HG02885 (cell line): ENCODE data around the gene CEMIP2.
"Not testable (repeated sequence)": the region's sequence is repeated elsewhere in the genome, so short reads cannot be mapped to it uniquely, and the experiment has no call there.

Experiments used
- ATAC-seq: cut with Tn5 transposase; IDR thresholded peaks from one replicate; pipeline ENCODE4 v1.9.1; 2021; ENCODE audit warnings: mild to moderate bottlenecking; ENCODE audit not compliant: unreplicated experiment, poor library complexity

The CEMIP2 gene, protein sequence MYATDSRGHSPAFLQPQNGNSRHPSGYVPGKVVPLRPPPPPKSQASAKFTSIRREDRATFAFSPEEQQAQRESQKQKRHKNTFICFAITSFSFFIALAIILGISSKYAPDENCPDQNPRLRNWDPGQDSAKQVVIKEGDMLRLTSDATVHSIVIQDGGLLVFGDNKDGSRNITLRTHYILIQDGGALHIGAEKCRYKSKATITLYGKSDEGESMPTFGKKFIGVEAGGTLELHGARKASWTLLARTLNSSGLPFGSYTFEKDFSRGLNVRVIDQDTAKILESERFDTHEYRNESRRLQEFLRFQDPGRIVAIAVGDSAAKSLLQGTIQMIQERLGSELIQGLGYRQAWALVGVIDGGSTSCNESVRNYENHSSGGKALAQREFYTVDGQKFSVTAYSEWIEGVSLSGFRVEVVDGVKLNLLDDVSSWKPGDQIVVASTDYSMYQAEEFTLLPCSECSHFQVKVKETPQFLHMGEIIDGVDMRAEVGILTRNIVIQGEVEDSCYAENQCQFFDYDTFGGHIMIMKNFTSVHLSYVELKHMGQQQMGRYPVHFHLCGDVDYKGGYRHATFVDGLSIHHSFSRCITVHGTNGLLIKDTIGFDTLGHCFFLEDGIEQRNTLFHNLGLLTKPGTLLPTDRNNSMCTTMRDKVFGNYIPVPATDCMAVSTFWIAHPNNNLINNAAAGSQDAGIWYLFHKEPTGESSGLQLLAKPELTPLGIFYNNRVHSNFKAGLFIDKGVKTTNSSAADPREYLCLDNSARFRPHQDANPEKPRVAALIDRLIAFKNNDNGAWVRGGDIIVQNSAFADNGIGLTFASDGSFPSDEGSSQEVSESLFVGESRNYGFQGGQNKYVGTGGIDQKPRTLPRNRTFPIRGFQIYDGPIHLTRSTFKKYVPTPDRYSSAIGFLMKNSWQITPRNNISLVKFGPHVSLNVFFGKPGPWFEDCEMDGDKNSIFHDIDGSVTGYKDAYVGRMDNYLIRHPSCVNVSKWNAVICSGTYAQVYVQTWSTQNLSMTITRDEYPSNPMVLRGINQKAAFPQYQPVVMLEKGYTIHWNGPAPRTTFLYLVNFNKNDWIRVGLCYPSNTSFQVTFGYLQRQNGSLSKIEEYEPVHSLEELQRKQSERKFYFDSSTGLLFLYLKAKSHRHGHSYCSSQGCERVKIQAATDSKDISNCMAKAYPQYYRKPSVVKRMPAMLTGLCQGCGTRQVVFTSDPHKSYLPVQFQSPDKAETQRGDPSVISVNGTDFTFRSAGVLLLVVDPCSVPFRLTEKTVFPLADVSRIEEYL (N-terminal part only)

DNA sequence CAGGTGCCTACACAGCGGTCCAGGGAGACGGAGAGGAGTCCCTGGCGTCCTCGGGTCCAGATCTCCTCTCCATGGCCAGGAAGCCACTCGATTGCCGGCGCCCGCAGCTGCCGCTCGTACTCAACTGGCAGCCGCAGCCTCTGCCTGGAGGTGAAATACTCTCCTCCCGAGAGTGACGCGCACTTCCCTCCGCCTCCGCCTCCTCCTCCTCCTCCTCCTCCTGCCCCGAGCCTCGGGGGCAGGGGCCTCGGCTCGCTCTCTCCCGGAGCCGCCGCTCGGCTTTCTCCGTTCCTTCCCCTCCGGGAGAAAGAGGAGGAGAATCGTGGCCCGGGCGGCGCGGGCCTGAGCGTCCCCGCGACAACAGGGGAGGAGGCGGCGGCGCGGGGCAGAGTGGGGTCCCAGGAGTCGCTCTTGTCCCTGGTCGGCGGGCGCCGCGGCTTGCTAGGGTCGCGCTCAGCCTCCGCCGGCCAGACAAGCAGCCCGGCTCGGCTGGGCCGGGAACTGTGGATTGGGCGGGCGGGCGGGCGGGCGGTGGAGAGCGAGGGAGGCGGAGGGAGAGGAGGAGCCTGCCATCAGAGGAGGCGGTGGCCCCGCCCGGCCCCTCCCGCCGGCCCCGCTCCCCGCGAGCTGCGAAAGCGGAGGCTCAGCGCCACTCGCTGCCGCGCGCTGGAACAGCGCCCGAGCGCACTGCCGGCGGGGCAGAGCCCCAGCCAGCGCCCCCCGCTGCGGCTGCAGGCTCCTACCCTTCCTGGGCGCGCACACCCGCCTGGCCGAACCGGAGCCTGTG, at the start of gene CEMIP2:
TSS of gene CEMIP2 (minus strand) at position 126 of the 787 bp plus-strand sequence. CDS start 18,140 bp downstream, outside the sequence.
- ATAC-seq: peak; percentile 90

- ATAC-seq: no peak
These were observed 48.7 kb upstream of the CEMIP2 start for GRCh38 chr9:71816916-71817451.

GRCh38 chr9:71814815-71815214, 46.5 kb upstream of the CEMIP2 start:
- no peak for ATAC-seq

- no peak for ATAC-seq
These were observed 45.9 kb upstream of the CEMIP2 start for GRCh38 chr9:71814226-71814625.

GRCh38 chr9:71812385-71812784, 44.1 kb upstream of the CEMIP2 start:
- ATAC-seq: no peak

DNA sequence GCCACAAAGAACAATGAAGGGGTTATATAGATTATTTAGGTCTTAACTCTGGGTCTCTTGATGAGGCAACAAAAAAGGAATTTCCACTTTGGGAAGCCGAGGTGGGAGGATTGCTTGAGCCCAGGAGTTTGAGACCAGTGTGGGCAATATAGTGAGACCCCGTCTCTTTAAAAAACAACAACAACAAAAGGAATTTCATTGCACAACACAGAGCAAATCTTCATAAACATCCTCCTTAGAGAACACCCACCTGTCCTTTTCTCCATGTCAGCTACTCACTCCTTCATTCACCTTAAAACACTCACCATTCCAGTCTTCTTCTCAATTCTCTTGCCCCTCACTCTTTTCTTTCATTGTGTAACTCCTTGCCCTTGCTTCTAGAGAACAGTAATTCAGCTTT, 39.8 kb upstream of the CEMIP2 start:
- ATAC-seq: no peak

DNA sequence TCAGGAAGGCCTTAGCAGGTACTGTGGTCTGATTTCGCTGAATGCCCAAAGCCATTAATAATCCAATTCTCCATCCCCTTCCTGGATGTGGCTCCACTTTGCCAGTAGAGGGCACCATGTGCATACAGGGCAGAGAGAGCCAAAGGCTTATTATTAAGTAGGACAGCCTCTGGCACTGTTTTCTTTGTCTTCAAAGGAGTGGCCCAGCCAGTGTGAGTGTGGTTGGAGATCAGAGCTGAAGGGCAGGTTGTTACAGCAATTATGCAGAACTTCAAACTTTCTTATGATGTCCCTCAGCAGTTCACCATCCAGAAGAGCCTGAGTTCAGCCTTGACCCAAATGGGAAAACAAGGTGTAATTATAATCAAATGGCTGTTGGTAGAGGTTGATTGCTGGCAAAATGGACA, 38.6 kb upstream of the CEMIP2 start:
- peak; percentile 98 for ATAC-seq

DNA sequence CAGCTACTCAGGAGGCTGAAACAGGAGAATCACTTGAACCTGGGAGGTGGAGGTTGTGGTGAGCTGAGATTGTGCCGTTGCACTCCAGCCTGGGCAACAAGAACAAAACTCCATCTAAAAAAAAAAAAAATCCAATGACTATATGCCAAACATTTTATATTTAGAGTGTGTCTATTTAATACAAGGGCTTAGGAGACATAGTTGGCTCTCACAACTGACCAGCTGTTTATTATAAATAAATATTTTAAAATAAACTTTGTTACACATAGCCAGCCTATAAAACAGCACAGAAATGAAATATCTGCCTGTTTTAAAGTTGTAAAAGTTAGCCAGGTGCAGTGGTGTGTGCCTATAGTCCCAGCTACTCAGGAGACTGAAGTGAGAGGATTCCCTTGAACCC, 36.8 kb upstream of the CEMIP2 start:
- not testable (repeated sequence) for ATAC-seq

DNA sequence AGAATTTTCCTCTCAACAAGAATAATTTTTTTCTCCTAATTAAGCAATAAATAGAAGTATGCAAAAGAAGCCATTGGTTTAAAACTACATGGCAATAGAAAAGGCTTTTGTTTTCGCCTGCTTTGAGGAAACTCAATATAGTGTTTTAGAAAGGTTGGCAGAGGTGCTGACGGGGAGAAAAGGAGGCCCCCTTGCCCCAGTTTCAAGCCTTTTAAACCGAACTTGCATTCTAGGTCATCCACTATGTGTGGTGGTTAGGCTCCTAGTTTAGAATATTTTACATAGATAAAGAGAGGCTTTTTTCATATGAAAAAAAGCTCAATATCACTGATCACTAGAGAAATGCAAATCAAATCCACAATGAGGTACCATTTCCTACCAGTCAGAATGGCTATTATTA, 33.5 kb upstream of the CEMIP2 start:
- no peak for ATAC-seq

DNA sequence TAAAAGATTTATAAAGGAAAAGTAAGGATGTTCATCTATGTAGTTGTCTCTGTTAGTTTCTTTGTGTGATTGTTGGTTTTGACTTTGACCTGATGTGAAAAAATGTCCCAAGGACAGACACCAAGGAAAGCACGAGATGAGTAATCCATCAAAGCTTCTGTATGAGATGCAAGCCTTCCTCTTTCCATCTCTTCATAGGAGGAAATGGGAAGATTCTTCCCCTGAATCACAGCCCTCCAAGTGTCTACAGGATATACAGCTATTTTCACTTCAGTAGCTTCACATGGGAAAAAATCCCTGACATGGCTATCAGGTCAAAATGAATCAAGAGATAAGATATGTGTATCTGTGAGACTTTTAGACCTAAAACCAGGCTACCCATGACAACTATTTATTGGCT, 29.0 kb upstream of the CEMIP2 start:
- ATAC-seq: no peak

GRCh38 chr9:71796100-71796767, 27.9 kb upstream of the CEMIP2 start:
- no peak for ATAC-seq

DNA sequence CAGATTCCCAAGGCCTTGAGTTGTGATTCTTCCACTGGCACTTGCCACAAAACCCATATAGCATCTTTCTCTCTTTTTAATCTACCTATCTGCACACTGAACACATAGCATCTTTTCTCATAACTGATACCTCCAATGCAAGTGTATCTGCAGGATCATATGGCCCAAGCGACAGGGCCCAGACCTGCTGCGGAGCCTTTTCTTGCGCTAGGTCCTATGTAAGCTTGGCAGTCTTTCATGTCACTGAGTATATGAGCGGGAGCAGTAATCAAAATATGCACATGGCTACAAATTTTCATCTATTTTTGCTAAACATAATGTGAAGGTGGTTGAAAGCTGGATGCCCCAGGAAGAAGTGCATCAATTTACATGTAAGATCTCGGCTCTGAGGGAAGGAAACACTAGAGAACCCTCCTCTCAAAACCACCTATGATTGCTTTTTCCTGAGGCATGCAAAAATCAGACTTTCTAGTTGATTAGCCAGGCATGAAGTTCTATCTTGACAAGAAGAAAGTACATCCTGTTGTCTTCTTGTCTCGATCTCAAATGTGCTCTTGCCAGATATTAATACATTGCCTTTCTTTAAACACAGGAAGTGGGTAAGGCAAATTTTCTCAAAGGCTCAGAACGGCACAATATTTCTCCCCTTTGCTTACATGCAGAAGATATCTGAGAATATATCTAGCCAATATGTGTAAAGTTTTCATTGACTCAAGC, 26.9 kb upstream of the CEMIP2 start:
- peak; percentile 97 for ATAC-seq

DNA sequence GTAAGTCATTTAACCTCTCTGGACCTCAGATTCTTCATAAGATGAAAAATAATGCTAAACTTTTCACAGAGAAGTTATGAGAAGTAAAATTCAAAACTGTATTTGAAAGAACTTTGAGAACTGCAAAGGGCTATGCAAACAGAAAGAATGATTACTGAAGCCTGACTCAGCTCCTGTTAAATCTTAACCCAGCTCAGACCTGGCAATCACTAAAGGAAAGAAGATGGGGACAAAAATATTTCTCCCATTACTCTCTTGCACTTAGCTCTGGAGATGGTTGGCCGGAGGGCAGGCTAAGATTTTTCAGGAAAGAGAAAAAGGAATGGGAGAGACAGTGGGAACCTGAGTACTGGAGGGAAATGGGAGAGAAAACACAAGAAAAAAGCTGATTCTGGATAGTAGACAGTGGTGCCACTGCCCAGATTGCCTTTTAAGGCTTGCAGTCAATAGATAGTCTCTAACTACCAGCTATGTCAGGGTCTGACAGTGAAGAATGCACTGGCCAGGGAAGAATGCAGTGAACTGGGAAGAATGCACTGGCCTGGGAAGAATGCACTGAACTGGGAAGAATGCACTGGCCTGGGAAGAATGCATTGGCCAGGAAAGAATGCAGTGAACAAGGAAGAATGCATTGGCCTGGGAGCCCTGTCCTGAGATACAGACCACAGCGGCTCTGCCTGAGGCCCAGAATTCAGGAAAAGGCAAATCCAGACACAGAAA, 25.2 kb upstream of the CEMIP2 start:
- ATAC-seq: no peak

GRCh38 chr9:71791875-71792274, 23.6 kb upstream of the CEMIP2 start:
- no peak for ATAC-seq

DNA sequence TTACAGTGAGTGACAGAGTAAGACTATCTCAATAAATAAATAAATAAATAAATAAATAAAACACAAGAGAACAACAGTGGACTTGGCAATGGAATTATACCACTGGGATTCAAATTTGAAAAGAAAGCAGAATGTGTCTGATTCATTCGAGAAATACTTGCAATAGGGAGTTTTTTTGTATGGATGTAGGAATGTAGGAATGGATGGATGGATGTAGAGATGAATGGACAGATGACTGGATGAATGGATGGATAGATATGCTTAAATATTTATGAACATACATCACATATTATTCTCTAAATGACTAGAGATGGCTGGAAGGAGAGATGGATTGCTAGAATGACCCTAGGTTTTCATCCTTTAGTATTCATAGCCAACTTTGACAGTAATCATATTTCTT, 22.0 kb upstream of the CEMIP2 start:
- ATAC-seq: no peak

- peak; percentile 88 for ATAC-seq
These were observed 14.8 kb upstream of the CEMIP2 start for GRCh38 chr9:71783120-71783523.

GRCh38 chr9:71781391-71781790, 13.1 kb upstream of the CEMIP2 start:
- ATAC-seq: peak; percentile 67

DNA sequence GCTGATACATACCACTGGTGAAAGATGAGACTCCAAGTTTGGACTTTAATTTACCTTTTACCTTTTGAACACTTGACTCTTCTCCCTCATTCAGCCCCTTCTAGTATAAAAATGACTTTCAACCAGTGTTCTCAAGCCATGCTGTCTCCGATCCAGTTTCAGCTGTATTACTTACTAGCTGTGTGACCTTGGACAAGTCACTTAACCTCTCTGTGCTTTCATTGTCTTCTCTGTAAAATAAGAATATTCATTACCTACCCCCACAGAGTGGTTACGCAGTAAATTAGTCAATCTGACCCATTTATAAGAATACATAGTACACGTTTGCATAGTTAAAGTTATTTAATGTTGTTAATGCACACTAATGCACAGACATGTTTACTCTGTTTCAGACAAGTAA, 12.6 kb upstream of the CEMIP2 start:
- no peak for ATAC-seq
